Mesendoderm (in vitro differentiated cells): ENCODE results near the gene OPRD1.

Experiments
- DNase-seq: peaks from one replicate; pipeline ENCODE4 v3.0.0; 2013
- H2AK5ac ChIP-seq: 2 replicates; pipeline ENCODE4 v1.6.1; 2013; ENCODE audit warnings: low read length, inconsistent platforms
- H2BK120ac ChIP-seq: 2 replicates; pipeline ENCODE4 v1.6.1; 2013; ENCODE audit warnings: low read depth, mild to moderate bottlenecking, low read length, moderate library complexity, mixed read lengths
- H2BK15ac ChIP-seq: replicated peaks from 2 replicates; pipeline ENCODE4 v1.6.1; 2013; ENCODE audit warnings: low read depth, mild to moderate bottlenecking, moderate library complexity
- H2BK5ac ChIP-seq: 2 replicates; pipeline ENCODE4 v1.6.1; 2013; ENCODE audit warnings: low read length, inconsistent platforms
- H3K18ac ChIP-seq: 2 replicates; pipeline ENCODE4 v1.6.1; 2013; ENCODE audit warnings: mild to moderate bottlenecking, low read length, mixed read lengths
- H3K23ac ChIP-seq: one replicate; pipeline ENCODE4 v1.6.1; 2013; ENCODE audit warnings: low read length
- H3K27ac ChIP-seq: 2 replicates; pipeline ENCODE4 v1.5.1; 2013; ENCODE audit warnings: low read depth, mild to moderate bottlenecking, inconsistent platforms, low read length, moderate library complexity
- H3K27me3 ChIP-seq: 2 replicates; pipeline ENCODE4 v1.6.1; 2013; ENCODE audit warnings: low read length, control low read depth, mild to moderate bottlenecking, inconsistent platforms; ENCODE audit not compliant: insufficient read depth, poor library complexity
- H3K36me3 ChIP-seq: 2 replicates; pipeline ENCODE4 v1.6.1; 2013; ENCODE audit warnings: low read length, inconsistent platforms; ENCODE audit not compliant: control insufficient read depth, insufficient read depth
- H3K4ac ChIP-seq: one replicate; pipeline ENCODE4 v1.6.1; 2013; ENCODE audit warnings: low read depth, mild to moderate bottlenecking, low read length, moderate library complexity
- H3K4me1 ChIP-seq: 2 replicates; pipeline ENCODE4 v1.6.1; 2013; ENCODE audit warnings: low read depth, low read length, inconsistent platforms; ENCODE audit not compliant: control insufficient read depth
- H3K4me2 ChIP-seq: 2 replicates; pipeline ENCODE4 v1.6.1; 2013; ENCODE audit warnings: low read length
- H3K4me3 ChIP-seq: 2 replicates; pipeline ENCODE4 v1.5.1; 2013; ENCODE audit warnings: mild to moderate bottlenecking, low read length
- H3K56ac ChIP-seq: one replicate; pipeline ENCODE4 v1.6.1; 2013; ENCODE audit warnings: low read length
- H3K79me1 ChIP-seq: 2 replicates; pipeline ENCODE4 v1.6.1; 2013; ENCODE audit warnings: low read length, inconsistent platforms
- H3K79me2 ChIP-seq: 2 replicates; pipeline ENCODE4 v1.6.1; 2013; ENCODE audit warnings: mild to moderate bottlenecking, low read length; ENCODE audit not compliant: control insufficient read depth, insufficient read depth
- H3K9ac ChIP-seq: 2 replicates; pipeline ENCODE4 v1.6.1; 2013; ENCODE audit warnings: low read length, inconsistent platforms
- H4K5ac ChIP-seq: one replicate; pipeline ENCODE4 v1.6.1; 2013; ENCODE audit warnings: low read length
- H4K8ac ChIP-seq: one replicate; pipeline ENCODE4 v1.6.1; 2013; ENCODE audit warnings: low read depth, mild to moderate bottlenecking, control low read depth, low read length, moderate library complexity
- WGBS: extraction: QIAGEN DNeasy Blood & Tissue Kit; methylation state at CpG from one replicate; pipeline ENCODE4 v1.1.7; 2013; ENCODE audit warnings: low lambda C conversion rate, missing lambda C conversion rate; ENCODE audit not compliant: insufficient coverage; ENCODE audit errors: extremely low coverage; 5-methylcytosine and 5-hydroxymethylcytosine counted together

Gene OPRD1

GRCh38 chr1:28862571-28863403 is 50.8 kb downstream of the OPRD1 start:
- Histone ChIP-seq H2BK15ac (no peak overlapping the region), H3K56ac (no peak overlapping the region), H3K4me1 (no peaks in the 10 kb centered on the region), H3K4me2 (no peak overlapping the region), H3K27ac (no peak overlapping the region), H3K27me3 (no peaks in the 10 kb centered on the region), H3K18ac (no peak overlapping the region), H3K36me3 (no peaks in the 10 kb centered on the region), H2BK120ac (no peak overlapping the region), H3K4me3 (no peak overlapping the region), H4K8ac (no peak overlapping the region), H3K79me1 (no peaks in the 10 kb centered on the region), H3K4ac (no peak overlapping the region), H4K5ac (no peak overlapping the region), H3K79me2 (no peaks in the 10 kb centered on the region), H3K23ac (no peak overlapping the region), H3K9ac (no peak overlapping the region), H2AK5ac (no peak overlapping the region), H2BK5ac (no peak overlapping the region)
- WGBS, result no CpG with 5 or more reads among the region's 66 CpGs
- no peak for DNase-seq

- Histone ChIP-seq H3K79me1 (no peaks in the 10 kb centered on the region), H3K4me3 (no peak overlapping the region), H3K4me2 (no peak overlapping the region), H3K27ac (no peak overlapping the region), H3K36me3 (no peaks in the 10 kb centered on the region), H2BK15ac (no peak overlapping the region), H3K9ac (no peak overlapping the region), H2BK120ac (no peak overlapping the region), H3K56ac (no peak overlapping the region), H3K4me1 (no peaks in the 10 kb centered on the region), H3K18ac (no peak overlapping the region), H2AK5ac (no peak overlapping the region), H3K4ac (no peak overlapping the region), H3K23ac (no peak overlapping the region), H3K27me3 (no peaks in the 10 kb centered on the region), H4K8ac (no peak overlapping the region), H3K79me2 (no peaks in the 10 kb centered on the region), H2BK5ac (no peak overlapping the region), H4K5ac (no peak overlapping the region)
- no peak for DNase-seq
- no CpG with 5 or more reads among the region's 6 CpGs for WGBS
Observed at GRCh38 chr1:28864695-28865094, 52.7 kb downstream of the OPRD1 start.

GRCh38 chr1:28865997-28866650 is 54.2 kb downstream of the OPRD1 start:
- Histone ChIP-seq H2AK5ac (no peak overlapping the region), H3K4me2 (no peak overlapping the region), H3K4me3 (no peak overlapping the region), H3K23ac (no peak overlapping the region), H2BK15ac (no peak overlapping the region), H3K9ac (no peak overlapping the region), H3K56ac (no peak overlapping the region), H2BK120ac (no peak overlapping the region), H3K27me3 (no peaks in the 10 kb centered on the region), H3K36me3 (no peaks in the 10 kb centered on the region), H3K79me2 (no peaks in the 10 kb centered on the region), H2BK5ac (no peak overlapping the region), H4K5ac (no peak overlapping the region), H3K4me1 (no peaks in the 10 kb centered on the region), H4K8ac (no peak overlapping the region), H3K18ac (no peak overlapping the region), H3K4ac (no peak overlapping the region), H3K79me1 (no peaks in the 10 kb centered on the region), H3K27ac (no peak overlapping the region)
- no CpG with 5 or more reads among the region's 10 CpGs for WGBS
- DNase-seq, result no peak

- H2AK5ac ChIP-seq, result no peak overlapping the region
- no peak overlapping the region for H3K9ac ChIP-seq
- no peak overlapping the region for H4K8ac ChIP-seq
- H3K23ac ChIP-seq, result no peak overlapping the region
- no peaks in the 10 kb centered on the region for H3K79me1 ChIP-seq
- no peak overlapping the region for H3K27ac ChIP-seq
- no peak overlapping the region for H3K18ac ChIP-seq
- H3K79me2 ChIP-seq, result no peaks in the 10 kb centered on the region
- H2BK5ac ChIP-seq, result no peak overlapping the region
- no peak overlapping the region for H3K4me2 ChIP-seq
- H3K4ac ChIP-seq, result no peak overlapping the region
- H2BK15ac ChIP-seq, result no peak overlapping the region
- WGBS, result no CpG with 5 or more reads among the region's 3 CpGs
- no peak for DNase-seq
- H4K5ac ChIP-seq, result no peak overlapping the region
- no peaks in the 10 kb centered on the region for H3K36me3 ChIP-seq
- H3K4me1 ChIP-seq, result no peaks in the 10 kb centered on the region
- H3K27me3 ChIP-seq, result no peaks in the 10 kb centered on the region
- no peak overlapping the region for H3K56ac ChIP-seq
- no peak overlapping the region for H3K4me3 ChIP-seq
- H2BK120ac ChIP-seq, result no peak overlapping the region
Observed at GRCh38 chr1:28867850-28868249, 55.9 kb downstream of the OPRD1 start.

GRCh38 chr1:28869952-28870351 is 58.0 kb downstream of the OPRD1 start:
- DNase-seq, result no peak
- H3K27ac ChIP-seq, result no peak overlapping the region
- no peak overlapping the region for H2BK5ac ChIP-seq
- no peak overlapping the region for H4K5ac ChIP-seq
- WGBS, result no CpG with 5 or more reads among the region's 5 CpGs
- no peak overlapping the region for H3K23ac ChIP-seq
- no peak overlapping the region for H3K4me3 ChIP-seq
- H3K27me3 ChIP-seq, result no peaks in the 10 kb centered on the region
- H3K79me2 ChIP-seq, result no peaks in the 10 kb centered on the region
- no peak overlapping the region for H3K18ac ChIP-seq
- no peaks in the 10 kb centered on the region for H3K4me1 ChIP-seq
- no peak overlapping the region for H2BK15ac ChIP-seq
- H3K4me2 ChIP-seq, result no peak overlapping the region
- no peak overlapping the region for H2BK120ac ChIP-seq
- H3K56ac ChIP-seq, result no peak overlapping the region
- H4K8ac ChIP-seq, result no peak overlapping the region
- no peaks in the 10 kb centered on the region for H3K79me1 ChIP-seq
- H3K36me3 ChIP-seq, result no peaks in the 10 kb centered on the region
- no peak overlapping the region for H3K4ac ChIP-seq
- no peak overlapping the region for H2AK5ac ChIP-seq
- H3K9ac ChIP-seq, result no peak overlapping the region
